Ovary (tissue), 9 donors: ENCODE results near the gene ALCAM. TPM values are rescaled to one million over a fixed set of nuclear protein-coding genes. Genes with fewer than 3 reads are reported as not detected.

Experiments used
- DNase-seq, 5 donors: peaks; one replicate each; pipeline ENCODE4 v3.0.0-alpha.2; 2019 to 2020
- H3K27ac ChIP-seq, 2 donors: fragments of 200-600 bp; one replicate each; pipeline versions ENCODE4 v1.5.1 to v1.8.0; 2019 to 2022
- H3K27me3 ChIP-seq: fragments of 200-600 bp; one replicate; pipeline ENCODE4 v1.8.0; 2022
- H3K36me3 ChIP-seq: fragments of 200-600 bp; sonication (generic); one replicate; pipeline ENCODE4 v1.5.1; 2019
- H3K4me1 ChIP-seq: one replicate; pipeline ENCODE4 v1.8.1; 2013; ENCODE audit warnings: mild to moderate bottlenecking, moderate library complexity; ENCODE audit not compliant: insufficient read depth
- H3K4me3 ChIP-seq: fragments of 200-600 bp; sonication (generic); one replicate; pipeline ENCODE4 v1.5.1; 2017
- H3K9me3 ChIP-seq, 2 donors: fragments of 200-600 bp in 1 of 2; sonication (generic) in 1 of 2; one replicate each; pipeline versions ENCODE4 v1.5.1 to v1.8.1; 2013 to 2019; ENCODE audit warnings: mild to moderate bottlenecking in 1 of 2, moderate library complexity in 1 of 2
- EP300 ChIP-seq: sonication (generic); formaldehyde crosslinking; IDR thresholded peaks from one replicate; pipeline ENCODE4 v1.6.1; 2017; ENCODE audit warnings: antibody characterized with exemption
- POLR2A ChIP-seq: fragments of 450-650 bp; IDR thresholded peaks from one replicate; pipeline ENCODE4 v1.6.1; 2017; ENCODE audit warnings: antibody characterized with exemption, mild to moderate bottlenecking, moderate library complexity
- WGBS, 3 donors: extraction: QIAGEN DNeasy Blood & Tissue Kit in 1 of 3; methylation state at CpG; one replicate each; pipeline versions ENCODE4 v1.1.5 to v1.1.7; 2013 to 2017; 5-methylcytosine and 5-hydroxymethylcytosine counted together
- intact Hi-C, 4 donors: fragments of 100-400 bp; cut with DNase I; formaldehyde crosslinking; loops; one replicate each; pipeline versions ENCODE4 v1.11.0 to v1.15.1; 2022 to 2023
- polyA plus RNA-seq, 2 donors: library from polyadenylated mRNA; stranded (reverse); fragments of 200-250 nt in 1 of 2; fragments of 350-450 nt in 1 of 2; fragmentation: Illumina TruSeq in 1 of 2; extraction: RNeasy Lipid Tissue Mini Kit (QIAGEN cat#74804) in 1 of 2; gene quantifications; one replicate each; pipeline ENCODE4 v1.2.3, GENCODE V29; 2013 to 2014
- total RNA-seq, 7 donors: library from RNA; depleted of rRNA in 2 of 7; stranded (reverse); fragments of >200 nt in 2 of 7; fragmentation: NEBNext Ultra II Directional in 3 of 7; extraction: Animal tissue kit (Norgen Biotek cat#: 25700) in 3 of 7; gene quantifications; one replicate each; pipeline versions ENCODE4 v1.1.0 to v1.2.4, GENCODE V29; 2016 to 2023
- TF ChIP-seq, protein P1 (sequence below), 3 donors: fragments of 450-650 bp in 2 of 3; fragments of 200-600 bp in 1 of 3; IDR thresholded peaks; one replicate each; pipeline versions ENCODE4 v1.5.1 to v1.8.0; 2016 to 2022; ENCODE audit warnings: antibody characterized with exemption in 3 of 3, mild to moderate bottlenecking in 1 of 3
- donor health status: DM: no; HTN: no; CAD: no; lungs with moderate emphysema.
- donor health status: DM: no; HTN: no; CAD: no.
- donor health status: Bipolar disorder and iron deficiency.
- donor health status: DM: yes; HTN: yes; CAD: no.
- donor health status: DM: no; HTN: no; CAD: no.
- donor health status: DM: yes; HTN: yes; CAD: no.

ALCAM gene
- total and polyA plus RNA-seq, 9 donors, result 25.0 to 279 (median 52.1) TPM

DNA sequence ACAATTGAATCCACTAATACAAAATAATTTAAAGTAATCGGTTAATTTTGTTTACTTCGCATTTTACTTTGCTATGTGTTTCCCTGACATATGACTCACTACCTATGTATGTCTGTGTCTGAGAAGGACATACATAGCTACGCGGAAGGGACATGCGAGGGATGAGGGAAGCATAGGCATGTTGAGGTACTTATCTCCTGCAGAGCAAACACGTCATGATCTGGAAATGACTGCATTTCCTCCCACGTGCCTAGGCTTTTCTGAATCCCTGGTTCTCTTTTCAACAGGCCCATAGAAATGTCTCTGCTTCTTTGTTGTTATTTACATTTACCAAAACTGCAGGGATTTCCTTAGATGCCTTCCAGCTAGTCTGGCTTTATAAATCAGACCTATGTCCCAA, 27.5 kb downstream of the ALCAM start:
- intact Hi-C loops, result loop anchor here in 1 of 4 donors (2.0 kb wide), 1 partner anchor 55 kb away; no protein-coding TSS in a partner anchor
- Histone ChIP-seq H3K27ac (no peak overlapping the region), H3K9me3 (no peaks in the 10 kb centered on the region), H3K27me3 (no peaks in the 10 kb centered on the region), H3K4me3 (no peak overlapping the region), H3K36me3 (no peaks in the 10 kb centered on the region), H3K4me1 (no peaks in the 10 kb centered on the region)
- DNase-seq, result no peak
- 89 to 91% (median 89%) methylated on average over 7 of the region's 7 CpGs for WGBS, 3 donors
- TF ChIP-seq, protein P1, sequence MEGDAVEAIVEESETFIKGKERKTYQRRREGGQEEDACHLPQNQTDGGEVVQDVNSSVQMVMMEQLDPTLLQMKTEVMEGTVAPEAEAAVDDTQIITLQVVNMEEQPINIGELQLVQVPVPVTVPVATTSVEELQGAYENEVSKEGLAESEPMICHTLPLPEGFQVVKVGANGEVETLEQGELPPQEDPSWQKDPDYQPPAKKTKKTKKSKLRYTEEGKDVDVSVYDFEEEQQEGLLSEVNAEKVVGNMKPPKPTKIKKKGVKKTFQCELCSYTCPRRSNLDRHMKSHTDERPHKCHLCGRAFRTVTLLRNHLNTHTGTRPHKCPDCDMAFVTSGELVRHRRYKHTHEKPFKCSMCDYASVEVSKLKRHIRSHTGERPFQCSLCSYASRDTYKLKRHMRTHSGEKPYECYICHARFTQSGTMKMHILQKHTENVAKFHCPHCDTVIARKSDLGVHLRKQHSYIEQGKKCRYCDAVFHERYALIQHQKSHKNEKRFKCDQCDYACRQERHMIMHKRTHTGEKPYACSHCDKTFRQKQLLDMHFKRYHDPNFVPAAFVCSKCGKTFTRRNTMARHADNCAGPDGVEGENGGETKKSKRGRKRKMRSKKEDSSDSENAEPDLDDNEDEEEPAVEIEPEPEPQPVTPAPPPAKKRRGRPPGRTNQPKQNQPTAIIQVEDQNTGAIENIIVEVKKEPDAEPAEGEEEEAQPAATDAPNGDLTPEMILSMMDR (IDR thresholded peaks at IDR 0.05), result no peak
- no peak for TF ChIP-seq POLR2A
- TF ChIP-seq EP300, result no peak

DNA sequence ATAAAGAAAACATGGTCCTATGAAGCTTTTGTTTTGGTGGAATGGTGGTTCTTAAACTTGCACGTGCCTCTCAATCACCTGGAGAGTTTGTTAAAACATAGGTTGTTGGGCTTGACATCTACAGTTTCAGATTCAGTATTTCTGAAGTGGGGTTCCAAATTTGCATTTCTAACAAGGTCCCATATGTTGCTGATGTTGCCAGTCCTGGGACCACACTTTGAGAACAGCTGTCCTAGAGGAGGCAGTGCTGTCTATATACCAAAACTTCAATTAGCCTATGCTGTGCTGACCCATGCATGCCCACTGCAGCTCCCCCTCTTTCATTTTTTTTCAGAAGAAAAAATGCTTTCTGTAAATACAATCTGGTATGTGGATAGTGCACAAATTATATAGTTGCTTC, 31.3 kb downstream of the ALCAM start:
- 73 to 80% (median 75%) methylated on average over 1 of the region's 1 CpG for WGBS, 3 donors

GRCh38 chr3:105398437-105398836, 31.7 kb downstream of the ALCAM start:
- Histone ChIP-seq H3K4me1 (no peaks in the 10 kb centered on the region), H3K27ac (no peak overlapping the region), H3K36me3 (no peaks in the 10 kb centered on the region), H3K9me3 (no peaks in the 10 kb centered on the region), H3K27me3 (no peaks in the 10 kb centered on the region), H3K4me3 (no peak overlapping the region)
- intact Hi-C loops, result no loop called here
- DNase-seq, result no peak
- no peak for TF ChIP-seq EP300
- TF ChIP-seq POLR2A, result no peak
- TF ChIP-seq, protein P1 (IDR thresholded peaks at IDR 0.05), result no peak

More for the DNA sequence above, 31.3 kb downstream of the ALCAM start:
- H3K4me1 ChIP-seq, result no peaks in the 10 kb centered on the region
- H3K4me3 ChIP-seq, result no peak overlapping the region
- H3K27ac ChIP-seq, result no peak overlapping the region
- DNase-seq, result no peak
- H3K36me3 ChIP-seq, result no peaks in the 10 kb centered on the region
- intact Hi-C loops, result no loop called here
- no peaks in the 10 kb centered on the region for H3K27me3 ChIP-seq
- no peaks in the 10 kb centered on the region for H3K9me3 ChIP-seq
- TF ChIP-seq, protein P1 (IDR thresholded peaks at IDR 0.05), result no peak
- TF ChIP-seq POLR2A (no peak), EP300 (no peak)

DNA sequence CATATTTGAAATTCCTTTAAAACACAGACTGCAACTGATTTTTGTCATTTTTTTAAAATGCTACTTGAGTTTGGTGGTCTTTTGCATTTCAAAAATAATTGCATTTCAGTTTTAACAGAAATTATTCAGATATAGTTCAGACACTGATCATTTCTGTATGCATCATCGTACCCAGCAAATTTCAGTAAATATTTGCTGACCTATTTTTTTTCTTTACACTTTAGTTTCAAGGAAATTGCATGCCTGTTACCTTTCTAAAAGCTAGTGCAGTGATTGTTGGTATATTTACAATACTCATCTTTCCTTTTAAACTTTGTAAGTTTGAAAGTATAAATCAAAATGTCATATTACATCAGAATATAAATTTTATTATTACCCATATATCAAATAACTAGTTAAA, 32.4 kb downstream of the ALCAM start:
- Histone ChIP-seq H3K36me3 (no peaks in the 10 kb centered on the region), H3K27ac (no peak overlapping the region), H3K4me1 (no peaks in the 10 kb centered on the region), H3K9me3 (no peaks in the 10 kb centered on the region), H3K4me3 (no peak overlapping the region), H3K27me3 (no peaks in the 10 kb centered on the region)
- intact Hi-C loops, result no loop called here
- no peak for DNase-seq
- TF ChIP-seq POLR2A (no peak), EP300 (no peak)
- TF ChIP-seq, protein P1 (IDR thresholded peaks at IDR 0.05), result no peak
- WGBS, 3 donors, result 83 to 95% (median 90%) methylated on average over 1 of the region's 1 CpG

DNA sequence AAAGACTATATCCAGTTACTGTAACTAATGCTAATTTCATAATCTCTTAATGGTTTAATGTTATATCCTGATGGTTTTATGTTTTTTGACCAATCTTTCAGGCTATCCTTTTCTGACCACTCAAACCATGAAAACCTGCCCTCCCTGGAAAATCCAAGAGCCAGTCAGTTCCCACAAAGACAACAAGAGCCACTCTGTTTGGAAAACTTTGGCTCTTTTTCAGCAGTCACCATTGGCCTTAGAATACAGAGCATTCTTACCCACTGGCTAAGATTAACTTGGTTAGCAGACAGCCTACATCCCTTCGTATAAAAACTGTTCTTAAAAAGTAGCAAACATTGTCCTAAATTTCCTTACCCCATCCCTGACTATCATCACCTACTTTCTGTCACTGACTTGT, 32.9 kb downstream of the ALCAM start:
- H3K4me1 ChIP-seq, result no peaks in the 10 kb centered on the region
- no peaks in the 10 kb centered on the region for H3K27me3 ChIP-seq
- no peaks in the 10 kb centered on the region for H3K9me3 ChIP-seq
- DNase-seq, result no peak
- no peak overlapping the region for H3K27ac ChIP-seq
- no peak overlapping the region for H3K4me3 ChIP-seq
- intact Hi-C loops, result no loop called here
- no peaks in the 10 kb centered on the region for H3K36me3 ChIP-seq
- 75 to 78% (median 77%) methylated on average over 1 of the region's 1 CpG for WGBS, 3 donors
- no peak for TF ChIP-seq EP300
- TF ChIP-seq, protein P1 (IDR thresholded peaks at IDR 0.05), result no peak
- TF ChIP-seq POLR2A, result no peak
